GM19395 (cell line): Measurements from ENCODE around the gene ADGRB2.
"Not testable (repeated sequence)": the region's sequence is repeated elsewhere in the genome, so short reads cannot be mapped to it uniquely, and the experiment has no call there.

ENCODE experiments used
- ATAC-seq: cut with Tn5 transposase; IDR thresholded peaks from one replicate; pipeline ENCODE4 v1.9.1; 2021; ENCODE audit warnings: mild to moderate bottlenecking, moderate library complexity; ENCODE audit not compliant: unreplicated experiment

The ADGRB2 gene

GRCh38 chr1:31730336-31731048 is 33.6 kb downstream of the ADGRB2 start:
- no peak for ATAC-seq

GRCh38 chr1:31727849-31728248 is 36.3 kb downstream of the ADGRB2 start:
- no peak for ATAC-seq

GRCh38 chr1:31727195-31727594 is 36.9 kb downstream of the ADGRB2 start:
- ATAC-seq: no peak

- no peak for ATAC-seq
Observed at GRCh38 chr1:31726715-31727114, 37.4 kb downstream of the ADGRB2 start.

GRCh38 chr1:31725777-31726535 is 38.2 kb downstream of the ADGRB2 start:
- ATAC-seq: no peak

- no peak for ATAC-seq
Observed at GRCh38 chr1:31725134-31725533, 39.0 kb downstream of the ADGRB2 start.

- ATAC-seq: no peak
Observed at GRCh38 chr1:31723828-31724359, 40.2 kb downstream of the ADGRB2 start.

- no peak for ATAC-seq
Observed at GRCh38 chr1:31718327-31718897, 45.7 kb downstream of the ADGRB2 start.

GRCh38 chr1:31717341-31717740 is 46.8 kb downstream of the ADGRB2 start:
- ATAC-seq: no peak

GRCh38 chr1:31715873-31716220 is 48.3 kb downstream of the ADGRB2 start:
- no peak for ATAC-seq

- no peak for ATAC-seq
Observed at GRCh38 chr1:31715087-31715872, 48.9 kb downstream of the ADGRB2 start.

GRCh38 chr1:31714442-31715086 is 49.6 kb downstream of the ADGRB2 start:
- no peak for ATAC-seq

- ATAC-seq: no peak
Observed at GRCh38 chr1:31712630-31713029, 51.5 kb downstream of the ADGRB2 start.

GRCh38 chr1:31712068-31712467 is 52.1 kb downstream of the ADGRB2 start:
- no peak for ATAC-seq

- ATAC-seq: no peak
Observed at GRCh38 chr1:31708324-31708723, 55.8 kb downstream of the ADGRB2 start.

- ATAC-seq: no peak
Observed at GRCh38 chr1:31707711-31708110, 56.4 kb downstream of the ADGRB2 start.

GRCh38 chr1:31707059-31707600 is 57.0 kb downstream of the ADGRB2 start:
- ATAC-seq: not testable (repeated sequence)

- no peak for ATAC-seq
Observed at GRCh38 chr1:31706384-31707058, 57.6 kb downstream of the ADGRB2 start.

GRCh38 chr1:31705080-31705866 is 58.9 kb downstream of the ADGRB2 start:
- ATAC-seq: no peak
